Keratinocyte (primary cell): ENCODE data around the gene CALML6. TPM values are rescaled to one million over a fixed set of nuclear protein-coding genes. Genes with fewer than 3 reads are reported as not detected.

Experiments
- DNase-seq: peaks from one replicate; pipeline ENCODE4 v3.0.0-alpha.2; 2011; ENCODE audit warnings: low read depth, missing footprints, low spot score
- FAIRE-seq: peaks from 2 replicates; lab custom pipeline; 2011; peaks lifted over from hg19 to GRCh38; lab: Jason Lieb, UNC
- H2AFZ ChIP-seq: 2 replicates; pipeline ENCODE4 v1.6.0; 2012; ENCODE audit warnings: low read length, control low read depth, inconsistent platforms; ENCODE audit not compliant: control insufficient read depth
- H3K27ac ChIP-seq: 2 replicates; pipeline ENCODE4 v1.5.1; 2011; ENCODE audit warnings: low read length; ENCODE audit not compliant: control insufficient read depth, insufficient read depth
- H3K27me3 ChIP-seq: 3 replicates; pipeline ENCODE4 v1.6.0; 2011; ENCODE audit warnings: low read length; ENCODE audit not compliant: control insufficient read depth, insufficient read depth; ENCODE audit errors: extremely low read depth
- H3K36me3 ChIP-seq, 2 experiments: 2 replicates in 1 of 2; 3 replicates in 1 of 2; pipeline ENCODE4 v1.5.1; 2011; ENCODE audit warnings: low read length in 2 of 2, mild to moderate bottlenecking in 1 of 2; ENCODE audit not compliant: control insufficient read depth in 2 of 2, insufficient read depth in 2 of 2; ENCODE audit errors: extremely low read depth in 1 of 2
- H3K4me1 ChIP-seq: 3 replicates; pipeline ENCODE4 v1.5.1; 2011; ENCODE audit warnings: low read length; ENCODE audit not compliant: control insufficient read depth, insufficient read depth; ENCODE audit errors: extremely low read depth
- H3K4me2 ChIP-seq: 3 replicates; pipeline ENCODE4 v1.6.0; 2011; ENCODE audit warnings: low read depth, low read length; ENCODE audit not compliant: control insufficient read depth, insufficient read depth; ENCODE audit errors: extremely low read depth
- H3K4me3 ChIP-seq, 3 experiments: fragments of 200-600 bp in 1 of 3; sonication (generic) in 1 of 3; 2 replicates in 2 of 3; 3 replicates in 1 of 3; pipeline ENCODE4 v1.5.1; 2011 to 2016; ENCODE audit warnings: low read length in 3 of 3, mild to moderate bottlenecking in 3 of 3, control low read depth in 2 of 3, inconsistent platforms in 1 of 3, low read depth in 1 of 3, mixed read lengths in 1 of 3, mixed run types in 1 of 3, moderate library complexity in 1 of 3; ENCODE audit not compliant: control insufficient read depth in 2 of 3, insufficient read depth in 2 of 3; ENCODE audit errors: extremely low read depth in 1 of 3
- H3K79me2 ChIP-seq: 2 replicates; pipeline ENCODE4 v1.6.0; 2012; ENCODE audit warnings: low read length; ENCODE audit not compliant: control insufficient read depth, insufficient read depth
- H3K9ac ChIP-seq: 3 replicates; pipeline ENCODE4 v1.6.0; 2011; ENCODE audit warnings: low read length; ENCODE audit not compliant: control insufficient read depth, insufficient read depth; ENCODE audit errors: extremely low read depth
- H3K9me1 ChIP-seq: 3 replicates; pipeline ENCODE4 v1.6.0; 2011; ENCODE audit warnings: low read length; ENCODE audit not compliant: control insufficient read depth, insufficient read depth; ENCODE audit errors: extremely low read depth
- H3K9me3 ChIP-seq: 2 replicates; pipeline ENCODE4 v1.5.1; 2012; ENCODE audit warnings: low read depth, low read length; ENCODE audit not compliant: control insufficient read depth
- H4K20me1 ChIP-seq: 3 replicates; pipeline ENCODE4 v1.6.0; 2011; ENCODE audit warnings: low read length; ENCODE audit not compliant: control insufficient read depth, insufficient read depth; ENCODE audit errors: extremely low read depth
- EZH2 ChIP-seq: IDR thresholded peaks from one replicate; pipeline ENCODE4 v1.6.1; 2012; ENCODE audit warnings: inconsistent platforms, mild to moderate bottlenecking, low read length, moderate library complexity
- dilution Hi-C: fragments of 300-500 bp; cut with MboI; formaldehyde crosslinking; loops from one replicate; pipeline ENCODE4 v1.7.0; 2020; ENCODE audit warnings: low sequenced_read_pairs; ENCODE audit not compliant: extremely low pct_ligation_motif_present
- polyA plus RNA-seq, 5 experiments: library from polyadenylated mRNA; depleted of rRNA in 3 of 5; stranded (reverse) in 3 of 5; stranded (forward) in 1 of 5; unstranded in 1 of 5; fragments of >200 nt; gene quantifications; 1 replicate in 1 of 5; 2 replicates in 3 of 5; 3 replicates in 1 of 5; pipeline versions ENCODE4 v1.2.1 to v1.2.3, GENCODE V29; 2011 to 2012; ENCODE audit warnings: missing spikeins in 2 of 5, low read depth in 1 of 5, low replicate concordance in 1 of 5
- TF ChIP-seq, protein P1 (sequence below), 3 experiments: IDR thresholded peaks in 1 of 3; conservative IDR thresholded peaks in 1 of 3; optimal IDR thresholded peaks in 1 of 3; 2 replicates in 2 of 3; 3 replicates in 1 of 3; pipeline versions ENCODE3 to v1.5.1; 2011; ENCODE audit warnings: low read length in 3 of 3, mild to moderate bottlenecking in 3 of 3, moderate library complexity in 2 of 3, control low read depth in 1 of 3, inconsistent platforms in 1 of 3; ENCODE audit not compliant: insufficient read depth in 2 of 3; ENCODE audit errors: extremely low read depth in 1 of 3

The CALML6 gene
- polyA plus RNA-seq, 1 donor (not counting 4 experiments of a cell fraction or from before 2014, with no cell fraction given), result 0.08 TPM

DNA sequence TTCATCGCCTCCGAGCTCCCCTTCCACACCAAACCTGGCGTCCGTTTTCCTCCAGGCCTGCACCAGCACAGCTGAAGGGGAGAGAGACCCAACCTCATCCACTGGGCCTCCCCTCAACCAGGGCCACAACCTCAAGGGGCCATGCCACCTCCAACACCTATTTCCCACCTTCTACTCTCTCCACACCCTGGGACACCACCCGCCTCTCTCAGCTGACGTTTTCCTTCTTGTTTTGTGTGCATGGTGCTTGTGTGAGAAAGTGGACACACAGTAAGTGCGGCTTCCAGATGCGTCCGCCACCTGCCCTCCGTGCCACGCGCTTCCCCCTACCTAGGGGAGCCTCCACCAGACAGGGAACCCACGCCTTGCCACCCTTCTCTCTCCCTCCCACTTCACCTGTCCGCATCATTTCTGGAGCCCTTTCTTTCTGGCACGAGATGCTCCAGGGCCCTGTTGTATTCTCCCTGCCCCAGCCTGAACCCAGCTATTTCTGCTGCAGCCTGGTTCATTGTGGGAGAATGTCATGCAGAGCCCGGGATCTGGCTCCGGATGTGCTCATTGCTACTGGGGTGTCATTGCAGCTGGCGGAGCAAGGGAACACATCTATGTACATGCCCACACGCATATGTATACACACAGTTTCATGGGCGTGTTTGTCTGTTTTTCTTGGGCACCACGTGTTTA, 22.8 kb upstream of the CALML6 start:
- H3K4me1 ChIP-seq, result peaks cover 37% of the 10 kb centered on the region
- peak overlapping the region; percentile 60 to 71 (median 61) for H3K4me3 ChIP-seq
- FAIRE-seq, result peak; percentile 78
- peaks cover 35% of the 10 kb centered on the region for H3K79me2 ChIP-seq
- H3K27me3 ChIP-seq, result peaks cover 5% of the 10 kb centered on the region
- peak overlapping the region; percentile 64 for H3K27ac ChIP-seq
- H3K36me3 ChIP-seq, result no peaks in the 10 kb centered on the region
- H3K9me3 ChIP-seq, result no peaks in the 10 kb centered on the region
- peak overlapping the region; percentile 83 for H3K4me2 ChIP-seq
- TF ChIP-seq, protein P1, sequence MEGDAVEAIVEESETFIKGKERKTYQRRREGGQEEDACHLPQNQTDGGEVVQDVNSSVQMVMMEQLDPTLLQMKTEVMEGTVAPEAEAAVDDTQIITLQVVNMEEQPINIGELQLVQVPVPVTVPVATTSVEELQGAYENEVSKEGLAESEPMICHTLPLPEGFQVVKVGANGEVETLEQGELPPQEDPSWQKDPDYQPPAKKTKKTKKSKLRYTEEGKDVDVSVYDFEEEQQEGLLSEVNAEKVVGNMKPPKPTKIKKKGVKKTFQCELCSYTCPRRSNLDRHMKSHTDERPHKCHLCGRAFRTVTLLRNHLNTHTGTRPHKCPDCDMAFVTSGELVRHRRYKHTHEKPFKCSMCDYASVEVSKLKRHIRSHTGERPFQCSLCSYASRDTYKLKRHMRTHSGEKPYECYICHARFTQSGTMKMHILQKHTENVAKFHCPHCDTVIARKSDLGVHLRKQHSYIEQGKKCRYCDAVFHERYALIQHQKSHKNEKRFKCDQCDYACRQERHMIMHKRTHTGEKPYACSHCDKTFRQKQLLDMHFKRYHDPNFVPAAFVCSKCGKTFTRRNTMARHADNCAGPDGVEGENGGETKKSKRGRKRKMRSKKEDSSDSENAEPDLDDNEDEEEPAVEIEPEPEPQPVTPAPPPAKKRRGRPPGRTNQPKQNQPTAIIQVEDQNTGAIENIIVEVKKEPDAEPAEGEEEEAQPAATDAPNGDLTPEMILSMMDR (optimal IDR thresholded peaks at IDR 0.05 in 1 of 3, IDR thresholded peaks at IDR 0.05 in 1 of 3, conservative IDR thresholded peaks at IDR 0.05 in 1 of 3; ENCODE audit: extremely low read depth in 1 of 3, insufficient read depth in 2 of 3, low read length in 3 of 3), result no peak
- TF ChIP-seq EZH2, result no peak
- dilution Hi-C loops, result no loop called here
- H2AFZ ChIP-seq, result peak overlapping the region; percentile 80
- no peak for DNase-seq
- H4K20me1 ChIP-seq, result peaks cover 24% of the 10 kb centered on the region
- H3K9ac ChIP-seq, result peak overlapping the region; percentile 71
- H3K9me1 ChIP-seq, result peaks cover 7% of the 10 kb centered on the region

DNA sequence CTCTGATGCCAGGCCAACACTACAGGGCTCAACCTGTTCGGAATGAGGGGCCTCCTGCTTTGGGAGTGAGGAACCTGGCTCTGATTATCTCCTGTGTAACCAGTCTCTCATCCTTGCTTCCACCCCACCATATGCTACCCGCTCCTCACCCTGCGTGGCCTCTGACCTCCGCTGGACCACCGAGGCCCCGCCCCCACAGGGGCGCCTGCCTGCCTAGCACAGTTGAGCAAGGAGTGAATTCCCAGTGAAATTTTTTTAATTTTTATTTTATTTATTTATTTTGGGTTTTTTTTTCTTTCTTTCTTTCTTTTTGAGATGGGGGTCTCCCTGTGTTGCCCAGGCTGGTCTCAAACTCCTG, 22.3 kb upstream of the CALML6 start:
- Histone ChIP-seq H3K4me2 (peak overlapping the region; percentile 83), H3K4me3 (no peak overlapping the region), H3K36me3 (no peaks in the 10 kb centered on the region), H3K4me1 (peaks cover 32% of the 10 kb centered on the region), H3K9me3 (no peaks in the 10 kb centered on the region), H3K9ac (peak overlapping the region; percentile 71), H3K79me2 (peaks cover 30% of the 10 kb centered on the region), H3K27me3 (peaks cover 5% of the 10 kb centered on the region), H4K20me1 (peaks cover 18% of the 10 kb centered on the region), H3K27ac (peak overlapping the region; percentile 64), H2AFZ (no peak overlapping the region), H3K9me1 (peaks cover 6% of the 10 kb centered on the region)
- DNase-seq, result no peak
- no peak for TF ChIP-seq EZH2
- TF ChIP-seq, protein P1 (optimal IDR thresholded peaks at IDR 0.05 in 1 of 3, IDR thresholded peaks at IDR 0.05 in 1 of 3, conservative IDR thresholded peaks at IDR 0.05 in 1 of 3; ENCODE audit: extremely low read depth in 1 of 3, insufficient read depth in 2 of 3, low read length in 3 of 3), result no peak
- no peak for FAIRE-seq
- dilution Hi-C loops, result no loop called here
